Loucy (cell line): ENCODE data around the gene MTMR12.

Experiments used
- H2AFZ ChIP-seq: fragments of 200-600 bp; sonication (generic); 2 replicates; pipeline ENCODE4 v1.6.0; 2016; ENCODE audit warnings: antibody characterized with exemption, mild to moderate bottlenecking, low read length, moderate library complexity
- H3F3A ChIP-seq: fragments of 200-600 bp; 2 replicates; pipeline ENCODE4 v1.6.0; 2016; ENCODE audit warnings: antibody characterized with exemption, low read depth, mild to moderate bottlenecking
- H3K27me3 ChIP-seq: fragments of 200-600 bp; sonication (generic); 2 replicates; pipeline ENCODE4 v1.6.1; 2014; ENCODE audit warnings: low read length, mild to moderate bottlenecking; ENCODE audit not compliant: insufficient read depth, poor library complexity, severe bottlenecking
- H3K36me3 ChIP-seq: fragments of 200-600 bp; sonication (generic); 2 replicates; pipeline ENCODE4 v1.6.1; 2016; ENCODE audit warnings: low read length; ENCODE audit not compliant: insufficient read depth
- H3K4me1 ChIP-seq: fragments of 200-600 bp; sonication (generic); 2 replicates; pipeline ENCODE4 v1.5.1; 2014; ENCODE audit warnings: low read length, mild to moderate bottlenecking; ENCODE audit not compliant: insufficient read depth, poor library complexity, severe bottlenecking
- H3K4me2 ChIP-seq: fragments of 200-600 bp; sonication (generic); 2 replicates; pipeline ENCODE4 v1.6.0; 2014; ENCODE audit warnings: antibody characterized with exemption, low read length, low read depth, mild to moderate bottlenecking; ENCODE audit not compliant: poor library complexity, severe bottlenecking
- H3K4me3 ChIP-seq: fragments of 200-600 bp; sonication (generic); 2 replicates; pipeline ENCODE4 v1.5.1; 2014; ENCODE audit warnings: low read length, mild to moderate bottlenecking, mixed read lengths; ENCODE audit not compliant: poor library complexity, severe bottlenecking
- H3K79me2 ChIP-seq: fragments of 200-600 bp; sonication (generic); 2 replicates; pipeline ENCODE4 v1.6.1; 2014; ENCODE audit warnings: low read length; ENCODE audit not compliant: insufficient read depth
- H3K9ac ChIP-seq: fragments of 200-600 bp; sonication (generic); 2 replicates; pipeline ENCODE4 v1.6.0; 2014; ENCODE audit warnings: mild to moderate bottlenecking, low read depth, low read length, moderate library complexity; ENCODE audit not compliant: poor library complexity, severe bottlenecking
- H3K9me2 ChIP-seq: fragments of 200-600 bp; sonication (generic); replicated peaks from 2 replicates; pipeline ENCODE4 v1.6.1; 2016; ENCODE audit warnings: low read depth, low read length, mixed read lengths
- H3K9me3 ChIP-seq: fragments of 200-600 bp; sonication (generic); 2 replicates; pipeline ENCODE4 v1.6.1; 2014; ENCODE audit warnings: mild to moderate bottlenecking, antibody characterized with exemption, low read length, low read depth; ENCODE audit not compliant: insufficient read depth
- H4K20me1 ChIP-seq: fragments of 200-600 bp; sonication (generic); 2 replicates; pipeline ENCODE4 v1.6.0; 2014; ENCODE audit warnings: antibody characterized with exemption, low read length, mild to moderate bottlenecking; ENCODE audit not compliant: insufficient read depth, poor library complexity, severe bottlenecking
- EZH2phosphoT487 ChIP-seq: fragments of 200-600 bp; IDR thresholded peaks from 2 replicates; pipeline ENCODE4 v1.6.1; 2018; ENCODE audit warnings: antibody characterized with exemption, mild to moderate bottlenecking, moderate library complexity, borderline replicate concordance
- TF ChIP-seq, protein P1 (sequence below): fragments of 200-600 bp; sonication (generic); conservative IDR thresholded peaks from 2 replicates; pipeline ENCODE4 v1.5.1; 2014; ENCODE audit warnings: mild to moderate bottlenecking, antibody characterized with exemption, low read length

MTMR12 gene

DNA sequence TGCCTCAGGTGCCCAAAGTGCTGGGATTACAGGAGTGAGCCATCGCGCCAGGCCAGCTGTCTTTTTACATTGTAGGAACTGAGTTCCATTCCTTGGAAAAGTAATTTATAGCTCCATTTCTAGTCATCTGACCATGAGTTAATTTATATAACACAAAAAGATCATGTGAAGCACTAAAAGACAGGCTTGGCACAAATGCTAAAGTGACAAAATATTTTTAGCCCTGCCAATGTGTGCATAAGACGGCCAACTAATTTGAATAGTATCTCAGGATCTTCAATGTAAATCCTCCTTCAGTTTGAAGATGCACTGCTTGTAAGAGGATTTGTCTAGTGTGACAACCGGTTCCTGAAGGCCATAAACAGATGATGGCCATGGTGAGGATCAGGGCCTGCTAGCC, 49.1 kb downstream of the MTMR12 start:
- Histone ChIP-seq H3K36me3 (peaks cover 54% of the 10 kb centered on the region), H3F3A (no peaks in the 10 kb centered on the region)

DNA sequence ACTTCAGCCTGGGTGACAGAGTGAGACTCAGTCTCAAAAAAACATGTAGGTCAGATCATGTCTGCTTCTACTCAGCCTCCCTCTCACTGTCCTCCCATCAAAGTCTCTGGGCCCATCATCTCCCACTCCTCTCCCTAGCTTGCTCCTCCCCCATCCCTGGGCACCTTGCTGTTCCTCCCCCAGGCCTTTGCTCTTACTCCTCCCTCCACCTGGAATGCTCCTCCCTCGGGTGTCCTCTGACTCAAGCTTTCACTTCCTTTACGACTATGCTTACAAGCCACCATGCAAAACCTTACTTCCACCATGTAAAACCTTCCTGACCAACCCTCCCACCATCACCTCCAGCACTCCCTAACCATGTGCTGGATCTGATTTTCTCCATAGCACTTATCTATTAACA, 51.5 kb downstream of the MTMR12 start:
- H2AFZ ChIP-seq, result no peak overlapping the region
- H3K36me3 ChIP-seq, result peaks cover 57% of the 10 kb centered on the region
- no peak overlapping the region for H3K9ac ChIP-seq

More for the DNA sequence above, 49.1 kb downstream of the MTMR12 start:
- H3K4me1 ChIP-seq, result peaks cover 4% of the 10 kb centered on the region
- no peaks in the 10 kb centered on the region for H3K9me2 ChIP-seq
- H4K20me1 ChIP-seq, result no peaks in the 10 kb centered on the region
- H3K27me3 ChIP-seq, result no peaks in the 10 kb centered on the region
- TF ChIP-seq EZH2phosphoT487, result no peak
- TF ChIP-seq, protein P1, sequence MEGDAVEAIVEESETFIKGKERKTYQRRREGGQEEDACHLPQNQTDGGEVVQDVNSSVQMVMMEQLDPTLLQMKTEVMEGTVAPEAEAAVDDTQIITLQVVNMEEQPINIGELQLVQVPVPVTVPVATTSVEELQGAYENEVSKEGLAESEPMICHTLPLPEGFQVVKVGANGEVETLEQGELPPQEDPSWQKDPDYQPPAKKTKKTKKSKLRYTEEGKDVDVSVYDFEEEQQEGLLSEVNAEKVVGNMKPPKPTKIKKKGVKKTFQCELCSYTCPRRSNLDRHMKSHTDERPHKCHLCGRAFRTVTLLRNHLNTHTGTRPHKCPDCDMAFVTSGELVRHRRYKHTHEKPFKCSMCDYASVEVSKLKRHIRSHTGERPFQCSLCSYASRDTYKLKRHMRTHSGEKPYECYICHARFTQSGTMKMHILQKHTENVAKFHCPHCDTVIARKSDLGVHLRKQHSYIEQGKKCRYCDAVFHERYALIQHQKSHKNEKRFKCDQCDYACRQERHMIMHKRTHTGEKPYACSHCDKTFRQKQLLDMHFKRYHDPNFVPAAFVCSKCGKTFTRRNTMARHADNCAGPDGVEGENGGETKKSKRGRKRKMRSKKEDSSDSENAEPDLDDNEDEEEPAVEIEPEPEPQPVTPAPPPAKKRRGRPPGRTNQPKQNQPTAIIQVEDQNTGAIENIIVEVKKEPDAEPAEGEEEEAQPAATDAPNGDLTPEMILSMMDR, result no peak
- no peaks in the 10 kb centered on the region for H3K79me2 ChIP-seq
- no peaks in the 10 kb centered on the region for H3K9me3 ChIP-seq
- no peak overlapping the region for H2AFZ ChIP-seq
- no peak overlapping the region for H3K4me3 ChIP-seq
- H3K4me2 ChIP-seq, result no peak overlapping the region
- H3K9ac ChIP-seq, result no peak overlapping the region

DNA sequence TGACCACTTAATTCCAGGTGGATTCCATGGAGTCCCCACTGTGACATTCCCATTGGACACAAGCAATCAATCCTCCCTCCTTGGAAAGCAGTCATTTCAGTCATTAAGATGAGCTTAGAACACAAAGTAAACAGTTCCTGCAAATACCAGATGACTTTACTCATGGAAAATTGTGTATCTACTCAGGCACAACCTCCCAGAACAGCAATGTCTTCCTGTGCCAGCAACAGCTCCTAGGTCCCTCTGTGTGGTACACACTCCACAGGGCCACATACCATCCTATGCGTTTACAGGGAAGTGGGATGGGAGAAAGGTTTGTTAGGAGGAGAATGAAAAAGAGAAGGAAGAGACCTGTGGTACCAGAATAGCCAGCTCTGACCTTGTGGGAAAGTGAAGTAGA, 53.7 kb downstream of the MTMR12 start:
- TF ChIP-seq, protein P1, result no peak
- TF ChIP-seq EZH2phosphoT487, result no peak
- peaks cover 59% of the 10 kb centered on the region for H3K36me3 ChIP-seq
- no peaks in the 10 kb centered on the region for H3K9me3 ChIP-seq
- no peak overlapping the region for H3K4me2 ChIP-seq
- peaks cover 4% of the 10 kb centered on the region for H3K4me1 ChIP-seq
- H3K9ac ChIP-seq, result no peak overlapping the region
- H3K79me2 ChIP-seq, result no peaks in the 10 kb centered on the region
- no peaks in the 10 kb centered on the region for H3F3A ChIP-seq
- no peaks in the 10 kb centered on the region for H3K27me3 ChIP-seq
- H4K20me1 ChIP-seq, result no peaks in the 10 kb centered on the region
- H2AFZ ChIP-seq, result no peak overlapping the region
- H3K4me3 ChIP-seq, result no peak overlapping the region
- no peaks in the 10 kb centered on the region for H3K9me2 ChIP-seq

More for the DNA sequence above, 51.5 kb downstream of the MTMR12 start:
- H3F3A ChIP-seq, result no peaks in the 10 kb centered on the region
- no peak overlapping the region for H3K4me3 ChIP-seq
- H3K4me1 ChIP-seq, result peaks cover 4% of the 10 kb centered on the region
- H3K79me2 ChIP-seq, result no peaks in the 10 kb centered on the region
- H4K20me1 ChIP-seq, result no peaks in the 10 kb centered on the region
- no peaks in the 10 kb centered on the region for H3K9me2 ChIP-seq
- no peaks in the 10 kb centered on the region for H3K27me3 ChIP-seq
- H3K4me2 ChIP-seq, result no peak overlapping the region
- TF ChIP-seq, protein P1, result no peak
- no peak for TF ChIP-seq EZH2phosphoT487
- no peaks in the 10 kb centered on the region for H3K9me3 ChIP-seq
